PC-3 (cell line): ENCODE data around the gene DUSP2. TPM values are rescaled to one million over a fixed set of nuclear protein-coding genes. Genes with fewer than 3 reads are reported as not detected.

ENCODE experiments used
- ATAC-seq: fragments of 200-7000 bp; cut with Tn5 transposase; 2 replicates; pipeline ENCODE4 v1.9.1; 2020; ENCODE audit warnings: mild to moderate bottlenecking, moderate library complexity
- BruUV-seq: library from RNA; stranded (reverse); fragments of 400-500 nt; replicated peaks from 2 replicates; lab custom pipeline; 2021; lab: Mats Ljungman, UMichigan
- CTCF ChIA-PET: fragments of 300-600 bp; sonication (Branson Sonifier 250); formaldehyde crosslinking; loops from one replicate; lab custom pipeline; 2022; ENCODE audit warnings: antibody characterized with exemption; lab: Charles Lee
- POLR2A ChIA-PET: fragments of 300-600 bp; sonication (Branson Sonifier 250); formaldehyde crosslinking; loops from one replicate; lab custom pipeline; 2022; ENCODE audit warnings: antibody characterized with exemption; ENCODE audit not compliant: unreplicated experiment; lab: Charles Lee
- DNase-seq: peaks from one replicate; pipeline ENCODE4 v3.0.0-alpha.2; 2015
- H2AFZ ChIP-seq: fragments of 300-600 bp; sonication (generic); 2 replicates; pipeline ENCODE4 v1.6.0; 2016; ENCODE audit warnings: antibody characterized with exemption, low read length
- H3F3A ChIP-seq: fragments of 300-600 bp; sonication (generic); one replicate; pipeline ENCODE4 v1.6.0; 2017; ENCODE audit warnings: antibody characterized with exemption, low read length, control low read depth, mild to moderate bottlenecking; ENCODE audit not compliant: unreplicated experiment
- H3K27ac ChIP-seq: fragments of 300-600 bp; sonication (generic); 2 replicates; pipeline ENCODE4 v1.5.1; 2016; ENCODE audit warnings: mild to moderate bottlenecking, low read length
- H3K27me3 ChIP-seq: fragments of 300-600 bp; sonication (generic); 2 replicates; pipeline ENCODE4 v1.6.1; 2016; ENCODE audit warnings: low read length, mixed read lengths
- H3K36me3 ChIP-seq: fragments of 300-600 bp; sonication (generic); 2 replicates; pipeline ENCODE4 v1.6.1; 2016; ENCODE audit warnings: low read depth, mixed run types, low read length, mixed read lengths
- H3K4me1 ChIP-seq: fragments of 300-600 bp; sonication (generic); 2 replicates; pipeline ENCODE4 v1.5.1; 2016; ENCODE audit warnings: low read length; ENCODE audit not compliant: insufficient read depth
- H3K4me2 ChIP-seq: fragments of 300-600 bp; sonication (generic); 2 replicates; pipeline ENCODE4 v1.6.0; 2016; ENCODE audit warnings: low read length
- H3K4me3 ChIP-seq: fragments of 300-600 bp; sonication (generic); 2 replicates; pipeline ENCODE4 v1.5.1; 2016; ENCODE audit warnings: mild to moderate bottlenecking, low read length, mixed read lengths
- H3K79me2 ChIP-seq: fragments of 300-600 bp; sonication (generic); 2 replicates; pipeline ENCODE4 v1.6.1; 2017; ENCODE audit warnings: low read length, mixed read lengths
- H3K9ac ChIP-seq: fragments of 300-600 bp; sonication (generic); 2 replicates; pipeline ENCODE4 v1.6.0; 2016; ENCODE audit warnings: mild to moderate bottlenecking, low read length
- H3K9me2 ChIP-seq: fragments of 300-600 bp; sonication (generic); replicated peaks from 2 replicates; pipeline ENCODE4 v1.6.1; 2016; ENCODE audit warnings: mixed run types, low read length, mixed read lengths
- H3K9me3 ChIP-seq: fragments of 300-600 bp; sonication (generic); 2 replicates; pipeline ENCODE4 v1.6.1; 2016; ENCODE audit warnings: low read length, mixed read lengths
- H4K20me1 ChIP-seq: fragments of 300-600 bp; sonication (generic); 2 replicates; pipeline ENCODE4 v1.6.1; 2016; ENCODE audit warnings: low read length, mixed read lengths
- EZH2 ChIP-seq: fragments of 300-600 bp; sonication (generic); IDR thresholded peaks from one replicate; pipeline ENCODE4 v1.6.1; 2017; ENCODE audit warnings: antibody characterized with exemption, mild to moderate bottlenecking, low read length; ENCODE audit not compliant: unreplicated experiment
- EZH2phosphoT487 ChIP-seq: fragments of 300-600 bp; sonication (generic); IDR thresholded peaks from 2 replicates; pipeline ENCODE4 v1.6.1; 2018; ENCODE audit warnings: mild to moderate bottlenecking, antibody characterized with exemption, low read length, borderline replicate concordance
- intact Hi-C: fragments of 100-400 bp; cut with micrococcal nuclease; formaldehyde crosslinking; loops from 2 replicates; pipeline ENCODE4 v1.9.0; 2023
- total RNA-seq: library from RNA; depleted of rRNA; stranded (reverse); fragments of >200 nt; gene quantifications from 2 replicates; pipeline ENCODE4 v1.2.3, GENCODE V29; 2014
- TF ChIP-seq, protein P1 (sequence below): fragments of 300-600 bp; sonication (generic); conservative IDR thresholded peaks from 2 replicates; pipeline ENCODE4 v1.5.1; 2017; ENCODE audit warnings: antibody characterized with exemption, low read depth, mild to moderate bottlenecking, low read length

The DUSP2 gene
- total RNA-seq, 1 experiment from 2014 or later = 6.9 TPM

DNA sequence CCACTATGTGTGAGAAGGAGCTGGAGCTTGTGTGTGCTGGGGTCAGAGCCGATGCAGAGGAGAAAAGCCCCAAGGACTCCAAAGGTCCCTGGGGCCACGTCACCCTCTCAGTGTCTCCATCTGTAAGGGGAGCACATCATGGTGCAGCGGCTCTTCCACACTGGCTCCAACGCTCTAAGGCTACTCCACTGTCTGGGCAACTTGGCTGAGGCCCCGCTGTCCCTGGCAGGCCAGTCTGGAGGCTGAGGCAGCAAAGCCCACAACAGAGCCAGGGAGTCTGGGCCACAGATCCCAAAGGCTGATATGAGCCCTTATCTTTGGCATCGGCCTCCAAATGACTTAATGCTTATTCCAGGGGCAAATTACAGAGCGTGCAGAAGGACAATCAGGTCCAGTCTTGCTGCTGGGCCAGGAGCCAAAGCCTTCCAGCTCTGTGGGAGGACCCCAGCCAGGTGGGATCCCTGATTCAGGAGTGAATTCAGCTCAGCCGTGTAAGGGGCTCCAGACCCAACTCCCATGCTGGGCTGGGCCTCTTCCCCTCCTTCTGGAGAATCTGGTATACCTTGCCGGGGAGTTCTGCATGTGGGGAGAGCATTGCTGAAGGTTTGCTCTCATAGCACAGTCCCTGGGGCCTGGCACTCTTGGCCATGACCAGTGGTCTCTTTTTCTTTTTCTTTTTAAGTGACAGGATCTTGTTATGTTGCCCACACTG lies 1.8 kb upstream of the DUSP2 start:
- ChIA-PET CTCF (no interaction called here), POLR2A (interaction anchor here (0.6 kb wide), 1 partner anchor 27 kb away, joined by 4 read pairs; no protein-coding TSS in a partner anchor)
- Histone ChIP-seq H3K36me3 (no peaks in the 10 kb centered on the region), H2AFZ (no peak overlapping the region), H3K79me2 (peaks cover 12% of the 10 kb centered on the region), H3K4me1 (peaks cover 11% of the 10 kb centered on the region), H3K9ac (no peak overlapping the region), H3F3A (no peaks in the 10 kb centered on the region), H3K9me2 (no peaks in the 10 kb centered on the region), H3K4me2 (no peak overlapping the region), H3K27ac (no peak overlapping the region), H3K4me3 (no peak overlapping the region), H4K20me1 (no peaks in the 10 kb centered on the region), H3K27me3 (no peaks in the 10 kb centered on the region), H3K9me3 (no peaks in the 10 kb centered on the region)
- DNase-seq (no peak), ATAC-seq (no peak)
- TF ChIP-seq, protein P1, sequence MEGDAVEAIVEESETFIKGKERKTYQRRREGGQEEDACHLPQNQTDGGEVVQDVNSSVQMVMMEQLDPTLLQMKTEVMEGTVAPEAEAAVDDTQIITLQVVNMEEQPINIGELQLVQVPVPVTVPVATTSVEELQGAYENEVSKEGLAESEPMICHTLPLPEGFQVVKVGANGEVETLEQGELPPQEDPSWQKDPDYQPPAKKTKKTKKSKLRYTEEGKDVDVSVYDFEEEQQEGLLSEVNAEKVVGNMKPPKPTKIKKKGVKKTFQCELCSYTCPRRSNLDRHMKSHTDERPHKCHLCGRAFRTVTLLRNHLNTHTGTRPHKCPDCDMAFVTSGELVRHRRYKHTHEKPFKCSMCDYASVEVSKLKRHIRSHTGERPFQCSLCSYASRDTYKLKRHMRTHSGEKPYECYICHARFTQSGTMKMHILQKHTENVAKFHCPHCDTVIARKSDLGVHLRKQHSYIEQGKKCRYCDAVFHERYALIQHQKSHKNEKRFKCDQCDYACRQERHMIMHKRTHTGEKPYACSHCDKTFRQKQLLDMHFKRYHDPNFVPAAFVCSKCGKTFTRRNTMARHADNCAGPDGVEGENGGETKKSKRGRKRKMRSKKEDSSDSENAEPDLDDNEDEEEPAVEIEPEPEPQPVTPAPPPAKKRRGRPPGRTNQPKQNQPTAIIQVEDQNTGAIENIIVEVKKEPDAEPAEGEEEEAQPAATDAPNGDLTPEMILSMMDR = no peak
- TF ChIP-seq EZH2phosphoT487 (no peak), EZH2 (no peak)
- no TSS peak for BruUV-seq
- intact Hi-C loops = no loop called here

DNA sequence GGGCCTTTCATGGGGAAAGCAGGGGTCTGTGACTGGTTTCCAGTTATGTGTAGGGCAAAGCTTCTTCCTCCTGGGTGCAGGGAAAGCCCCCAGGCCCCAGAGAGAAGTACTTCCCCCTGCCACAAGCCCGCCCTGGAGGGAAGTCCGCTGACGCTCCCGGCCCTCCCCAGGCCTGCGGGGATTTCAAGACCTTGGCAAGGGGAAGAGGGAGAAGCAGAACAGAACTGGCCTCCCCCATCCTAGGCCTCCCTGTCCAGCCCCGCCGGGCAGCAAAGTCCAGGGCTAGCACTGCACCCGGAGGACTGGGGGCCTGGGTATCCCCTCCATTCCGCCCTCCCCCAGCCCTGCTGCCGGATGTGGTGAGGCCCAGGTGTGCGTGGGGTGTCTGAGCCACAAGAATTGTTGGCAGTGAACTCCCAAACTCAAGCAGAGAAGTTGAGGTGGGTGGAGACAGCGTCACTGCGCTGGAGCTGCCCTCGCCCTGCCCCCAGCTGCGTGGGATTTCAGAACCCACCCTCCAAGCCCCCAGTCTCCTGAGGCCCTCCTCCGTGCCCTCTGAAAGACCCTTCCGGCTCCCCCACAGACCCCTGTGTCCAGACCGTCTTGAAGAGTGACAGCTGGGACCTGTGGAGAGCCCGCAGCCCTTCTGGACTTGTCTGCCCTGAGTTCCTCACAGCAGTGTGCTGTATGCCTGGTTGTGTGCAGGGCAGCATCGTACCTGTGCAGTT lies 1.1 kb upstream of the DUSP2 start:
- no peak for DNase-seq
- TF ChIP-seq, protein P1 = no peak
- TF ChIP-seq EZH2 (no peak), EZH2phosphoT487 (no peak)
- Histone ChIP-seq H3K9me2 (no peaks in the 10 kb centered on the region), H3K79me2 (peaks cover 12% of the 10 kb centered on the region), H2AFZ (no peak overlapping the region), H3K4me3 (no peak overlapping the region), H3K4me1 (peaks cover 11% of the 10 kb centered on the region), H3K9me3 (no peaks in the 10 kb centered on the region), H3K9ac (no peak overlapping the region), H3K27ac (no peak overlapping the region), H3K36me3 (no peaks in the 10 kb centered on the region), H3K4me2 (no peak overlapping the region), H3F3A (no peaks in the 10 kb centered on the region), H3K27me3 (no peaks in the 10 kb centered on the region), H4K20me1 (no peaks in the 10 kb centered on the region)
- ATAC-seq = no peak
- intact Hi-C loops = no loop called here
- no TSS peak for BruUV-seq
- ChIA-PET CTCF (no interaction called here), POLR2A (interaction anchor here (0.6 kb wide), 1 partner anchor 28 kb away, joined by 4 read pairs; no protein-coding TSS in a partner anchor)

DNA sequence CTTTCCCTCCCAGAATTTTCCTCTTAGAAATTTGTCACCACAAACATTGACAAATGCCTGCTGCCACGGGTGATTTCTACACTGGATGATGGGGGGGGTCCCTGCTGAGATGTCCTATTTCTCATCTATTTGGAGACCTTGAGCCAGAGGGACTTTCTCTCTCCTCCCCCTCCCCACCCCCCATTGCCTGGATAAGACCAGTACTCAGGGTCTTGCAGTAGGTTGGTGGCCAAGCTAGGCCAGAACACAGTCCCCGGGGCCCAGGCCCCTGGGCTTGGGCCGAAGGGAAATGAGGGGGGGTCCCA lies 560 bp upstream of the DUSP2 start:
- BruUV-seq = no TSS peak
- ChIA-PET CTCF (no interaction called here), POLR2A (no interaction called here)
- Histone ChIP-seq H3K27me3 (no peaks in the 10 kb centered on the region), H3K9me3 (no peaks in the 10 kb centered on the region), H3K79me2 (peaks cover 12% of the 10 kb centered on the region), H3K27ac (no peak overlapping the region), H3K9ac (no peak overlapping the region), H3F3A (no peaks in the 10 kb centered on the region), H3K4me3 (no peak overlapping the region), H3K4me1 (peaks cover 11% of the 10 kb centered on the region), H3K9me2 (no peaks in the 10 kb centered on the region), H4K20me1 (no peaks in the 10 kb centered on the region), H3K36me3 (no peaks in the 10 kb centered on the region), H2AFZ (no peak overlapping the region), H3K4me2 (peak overlapping the region; percentile 74)
- DNase-seq = no peak
- intact Hi-C loops = no loop called here
- ATAC-seq = no peak
- TF ChIP-seq, protein P1 = no peak
- TF ChIP-seq EZH2phosphoT487 = no peak
- TF ChIP-seq EZH2 = no peak
